M059J (cell line): ENCODE measurements around the gene PRKD1. TPM values are rescaled to one million over a fixed set of nuclear protein-coding genes. Genes with fewer than 3 reads are reported as not detected.

ENCODE experiments used
- DNase-seq: peaks from one replicate; pipeline ENCODE4 v3.0.0-alpha.2; 2012; ENCODE audit warnings: low read depth
- total RNA-seq: library from RNA; depleted of rRNA; stranded (reverse); fragments of >200 nt; shearing (Covaris generic); gene quantifications from 2 replicates; pipeline ENCODE4 v1.2.3, GENCODE V29; 2014; rRNA removed

PRKD1 gene
- total RNA-seq, result 5.8 TPM in 2 replicates

GRCh38 chr14:29927376-29928116 is at the start of gene PRKD1:
Gene PRKD1 (minus strand): TSS chr14:29927847.
- peak; percentile 66 for DNase-seq

DNA sequence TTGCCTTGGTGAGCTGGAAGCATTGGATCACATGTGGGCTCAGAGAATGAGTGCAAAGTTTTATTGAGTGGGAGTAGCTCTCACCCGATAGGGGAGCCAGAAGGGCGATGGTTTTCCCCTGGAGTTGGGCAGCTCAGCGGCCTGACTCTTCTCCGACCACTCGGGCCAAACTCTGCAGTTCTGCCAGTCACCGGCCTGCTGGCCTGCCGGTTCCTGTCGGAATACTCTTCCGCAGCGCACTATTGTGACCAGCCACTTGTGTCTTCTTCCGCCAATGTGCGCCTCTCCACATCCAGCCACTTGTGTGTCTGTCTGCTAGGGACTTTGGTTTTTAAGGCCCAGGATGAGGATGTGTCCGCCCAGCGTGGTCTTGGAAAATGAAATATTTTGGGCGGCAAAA is 43.5 kb upstream of the PRKD1 start:
- DNase-seq, result no peak

- no peak for DNase-seq
Measured at GRCh38 chr14:29955087-29955486, 27.4 kb upstream of the PRKD1 start.

- DNase-seq, result peak; percentile 12
Measured at GRCh38 chr14:29953501-29953900, 25.9 kb upstream of the PRKD1 start.

DNA sequence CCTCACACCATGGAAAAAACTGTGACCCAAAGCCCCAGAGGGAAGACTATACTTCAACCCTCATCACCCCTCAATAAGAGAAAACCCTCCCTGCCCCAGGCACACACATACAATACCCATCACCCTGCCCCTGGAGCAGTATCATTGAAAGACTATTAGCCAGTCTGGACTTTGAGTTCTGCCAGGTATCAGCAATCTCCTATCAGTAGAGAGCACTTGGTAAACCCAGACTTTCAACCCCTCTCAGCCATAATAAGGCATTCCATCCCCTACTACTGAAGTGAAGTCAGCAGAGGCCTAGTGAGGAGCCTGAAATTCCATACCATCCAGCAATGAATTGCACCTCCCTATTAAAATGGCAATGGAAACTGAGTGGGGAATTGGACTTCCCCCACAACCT is 16.4 kb upstream of the PRKD1 start:
- no peak for DNase-seq

GRCh38 chr14:29941401-29941800 is 13.8 kb upstream of the PRKD1 start:
- no peak for DNase-seq

DNA sequence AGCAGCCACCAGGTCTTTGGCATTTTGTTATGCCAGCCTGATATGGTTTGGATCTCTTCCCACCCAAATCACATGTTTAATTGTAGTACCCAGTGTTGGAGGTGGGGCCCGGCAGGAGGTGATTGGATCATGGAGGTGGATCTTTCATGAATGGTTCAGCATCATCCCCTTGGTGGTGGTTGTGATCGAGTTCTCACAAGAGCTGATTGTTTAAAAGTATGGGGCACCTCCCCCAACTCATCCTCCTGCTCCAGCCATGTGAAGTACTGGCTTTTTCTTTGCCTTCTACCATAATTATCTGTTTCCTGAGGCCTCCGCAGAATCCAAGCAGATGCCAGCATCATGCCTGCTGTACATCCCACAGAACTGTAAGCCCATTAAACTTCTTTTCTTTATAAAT is 12.8 kb upstream of the PRKD1 start:
- DNase-seq, result no peak

GRCh38 chr14:29937116-29937515 is 9.5 kb upstream of the PRKD1 start:
- DNase-seq, result peak; percentile 31

GRCh38 chr14:29930283-29930682 is 2.6 kb upstream of the PRKD1 start:
- DNase-seq, result peak; percentile 83

DNA sequence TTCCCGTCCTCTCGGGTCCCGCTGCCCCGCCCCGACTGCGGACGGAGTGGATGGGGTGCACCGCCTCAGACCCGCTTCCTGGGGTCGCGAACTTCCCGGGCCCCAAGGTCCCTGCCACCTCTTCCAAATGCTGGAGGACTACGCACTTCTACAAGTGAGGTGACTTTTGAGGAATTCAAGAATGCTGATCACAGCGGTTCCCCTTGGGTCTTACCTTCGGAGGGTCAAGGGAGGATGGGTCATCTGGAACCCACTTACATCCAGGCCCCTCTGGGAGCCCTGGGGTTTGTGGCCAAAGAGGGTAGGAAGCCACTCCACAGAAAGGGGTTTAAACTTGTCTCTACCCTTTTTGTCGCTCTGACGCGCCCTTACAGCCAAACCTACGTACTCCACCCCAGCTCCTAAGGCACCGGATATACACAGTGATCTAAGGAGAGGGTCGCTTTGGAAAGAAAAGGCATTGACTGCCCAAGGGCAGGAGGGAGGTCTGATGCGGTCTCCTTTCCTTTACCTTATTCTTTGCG is 532 bp upstream of the PRKD1 start:
- no peak for DNase-seq

GRCh38 chr14:29926701-29927375 is 809 bp downstream of the PRKD1 start:
- DNase-seq, result peak; percentile 65

DNA sequence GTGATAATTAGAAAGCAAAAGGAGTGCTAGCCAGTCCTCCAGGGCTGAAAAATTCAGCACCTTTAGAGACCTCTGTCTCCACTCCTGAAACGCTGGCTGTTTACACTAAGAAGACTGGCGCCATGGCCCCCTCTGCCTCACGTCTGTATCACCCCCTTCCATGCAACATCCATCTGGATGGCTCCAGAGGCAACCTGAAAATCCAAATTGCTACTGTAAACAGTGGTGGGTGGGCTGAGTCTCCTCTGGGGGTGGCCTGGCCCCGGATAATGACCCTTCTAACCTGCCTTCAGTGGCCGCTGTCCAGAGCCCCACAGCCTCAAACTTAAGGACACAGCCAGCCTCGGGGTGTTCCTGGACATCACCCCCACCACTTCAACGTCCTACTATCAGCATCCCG is 1.4 kb downstream of the PRKD1 start:
- no peak for DNase-seq

DNA sequence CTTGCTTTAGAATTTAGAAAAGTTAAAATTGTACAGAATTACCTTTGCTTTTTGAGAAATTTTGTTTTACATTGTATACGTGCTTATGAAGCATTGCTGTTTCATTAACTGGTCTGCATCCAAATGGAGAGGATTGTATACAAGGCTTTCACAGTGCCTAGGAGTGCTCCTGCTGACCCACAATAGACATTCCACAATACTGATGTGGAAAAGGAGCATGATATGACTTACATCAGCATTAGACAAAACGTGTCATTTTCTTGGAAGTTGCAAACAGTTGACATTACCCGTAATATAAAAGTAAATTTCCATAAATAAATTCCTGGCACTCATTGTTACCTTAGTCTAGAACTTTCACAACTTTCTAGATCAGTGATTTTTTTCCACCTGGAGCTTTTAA is 1.9 kb downstream of the PRKD1 start:
- peak; percentile 25 for DNase-seq

GRCh38 chr14:29925101-29925722 is 2.4 kb downstream of the PRKD1 start:
- DNase-seq, result peak; percentile 47

DNA sequence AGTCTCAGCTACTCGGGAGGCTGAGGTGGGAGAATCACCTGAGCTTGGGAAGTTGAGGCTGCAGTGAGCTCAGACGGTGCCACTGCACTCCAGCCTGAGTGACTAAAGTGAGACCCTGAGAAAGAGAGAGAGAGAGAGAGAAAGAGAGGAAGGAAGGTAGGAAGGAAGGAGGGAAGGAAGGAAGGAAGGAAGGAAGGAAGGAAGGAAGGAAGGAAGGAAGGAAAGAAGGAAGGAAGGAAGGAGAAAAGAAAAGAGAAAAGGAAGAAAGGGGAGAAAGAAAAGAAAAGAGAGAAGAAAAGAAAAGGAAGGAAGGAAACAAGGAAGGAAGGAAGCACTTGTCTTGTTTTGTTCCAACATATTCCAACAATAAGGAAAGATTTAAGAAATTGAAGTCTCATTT is 7.8 kb downstream of the PRKD1 start:
- DNase-seq, result no peak

GRCh38 chr14:29918981-29919380 is 8.7 kb downstream of the PRKD1 start:
- DNase-seq, result no peak

DNA sequence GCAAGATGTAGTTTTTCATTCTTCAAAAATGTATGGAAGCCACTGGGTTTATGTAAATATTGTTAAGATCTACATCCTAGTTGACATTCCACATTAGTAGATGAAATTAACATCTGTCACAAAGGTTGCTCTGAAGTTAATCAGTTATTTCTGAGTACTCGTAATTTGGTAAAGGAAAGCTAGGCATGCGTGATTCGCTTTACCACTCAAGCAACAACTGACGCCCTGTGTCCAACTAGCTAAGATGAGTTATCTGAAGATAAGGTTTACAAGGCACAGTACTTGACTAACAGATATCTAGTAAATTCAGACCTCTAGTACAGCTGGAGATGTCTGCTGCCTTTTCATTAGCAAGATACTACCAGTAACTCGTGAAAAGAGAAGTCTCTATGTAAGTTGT is 14.1 kb downstream of the PRKD1 start:
- no peak for DNase-seq

DNA sequence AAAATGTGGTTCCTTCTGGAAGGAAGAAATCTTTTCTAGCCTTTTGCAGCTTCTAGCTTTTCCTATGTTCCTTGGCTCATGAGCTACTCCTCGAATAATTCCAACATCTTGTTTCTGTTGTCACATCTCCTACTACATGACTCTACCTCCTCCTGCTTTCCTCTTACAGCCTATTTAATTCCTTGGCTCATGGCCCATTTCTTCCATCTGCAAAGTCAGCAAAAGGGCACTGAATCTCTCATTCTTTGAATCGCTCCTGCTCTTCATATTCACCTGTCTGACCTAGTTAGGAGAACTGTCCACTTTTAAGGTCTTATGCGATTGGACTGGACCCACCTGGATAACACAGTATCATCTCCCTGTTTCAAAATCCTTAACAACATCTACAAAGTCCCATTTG is 15.8 kb downstream of the PRKD1 start:
- DNase-seq, result no peak

GRCh38 chr14:29908652-29909577 is 18.7 kb downstream of the PRKD1 start:
- no peak for DNase-seq

- DNase-seq, result peak; percentile 84
Measured at GRCh38 chr14:29906256-29906870, 21.3 kb downstream of the PRKD1 start.

GRCh38 chr14:29905543-29905942 is 22.1 kb downstream of the PRKD1 start:
- no peak for DNase-seq
